Psoas muscle (tissue), 8 donors: ENCODE data around the gene ZNF747. TPM values are rescaled to one million over a fixed set of nuclear protein-coding genes. Genes with fewer than 3 reads are reported as not detected.

ENCODE experiments used
- ATAC-seq, 4 donors: fragments of 200-7000 bp; cut with Tn5 transposase; one replicate each; pipeline ENCODE4 v1.9.1; 2020; ENCODE audit warnings: moderate library complexity in 3 of 4, mild to moderate bottlenecking in 2 of 4
- DNase-seq, 2 donors: peaks; one replicate each; pipeline ENCODE4 v3.0.0-alpha.2; 2020
- H3K27ac ChIP-seq: fragments of 200-600 bp; one replicate; pipeline ENCODE4 v1.8.0; 2022
- H3K27me3 ChIP-seq, 3 donors: fragments of 200-600 bp in 1 of 3; one replicate each; pipeline versions ENCODE4 v1.6.1 to v1.8.0; 2013 to 2022; ENCODE audit warnings: low read length in 2 of 3, mild to moderate bottlenecking in 2 of 3, moderate library complexity in 1 of 3; ENCODE audit not compliant: insufficient read depth in 3 of 3
- H3K36me3 ChIP-seq, 2 donors: fragments of 200-600 bp in 1 of 2; one replicate each; pipeline versions ENCODE4 v1.6.1 to v1.8.0; 2013 to 2022; ENCODE audit warnings: low read depth in 1 of 2, mild to moderate bottlenecking in 1 of 2, moderate library complexity in 1 of 2; ENCODE audit not compliant: insufficient read depth in 1 of 2
- H3K4me1 ChIP-seq: fragments of 200-600 bp; one replicate; pipeline ENCODE4 v1.8.0; 2022
- H3K4me3 ChIP-seq: fragments of 200-600 bp; one replicate; pipeline ENCODE4 v1.8.0; 2022; ENCODE audit warnings: mild to moderate bottlenecking
- H3K9me3 ChIP-seq: fragments of 200-600 bp; one replicate; pipeline ENCODE4 v1.8.0; 2022
- WGBS, 3 donors: extraction: QIAGEN DNeasy Blood & Tissue Kit; methylation state at CpG; one replicate each; pipeline versions ENCODE4 v1.1.6 to v1.1.7; 2013; 5-methylcytosine and 5-hydroxymethylcytosine counted together
- intact Hi-C, 2 donors: fragments of 100-400 bp; cut with DNase I; formaldehyde crosslinking; loops; one replicate each; pipeline versions ENCODE4 v1.11.0 to v1.14.2; 2022
- polyA plus RNA-seq, 3 donors: library from polyadenylated mRNA; stranded (reverse); fragments of 200-250 nt; gene quantifications; one replicate each; pipeline ENCODE4 v1.2.3, GENCODE V29; 2013
- total RNA-seq, 4 donors: library from RNA; stranded (reverse); fragmentation: NEBNext Ultra II Directional in 2 of 4; extraction: Animal tissue kit (Norgen Biotek cat#: 25700) in 2 of 4; gene quantifications; one replicate each; pipeline versions ENCODE4 v1.2.1 to v1.2.4, GENCODE V29; 2021 to 2023
- TF ChIP-seq, protein P1 (sequence below): fragments of 200-600 bp; IDR thresholded peaks from one replicate; pipeline ENCODE4 v1.8.0; 2022; ENCODE audit warnings: antibody characterized with exemption
- donor health status: healthy with polysubstance abuse.
- donor health status: DM: no; HTN: no; CAD: no; lungs with moderate emphysema.
- donor health status: Bipolar disorder and iron deficiency.
- donor health status: healthy.
- donor health status: DM: yes; HTN: yes; CAD: no.
- donor health status: DM: no; HTN: no; CAD: no.
- donor health status: DM: no; HTN: no; CAD: no.
- donor health status: DM: yes; HTN: yes; CAD: no.

The ZNF747 gene
- total and polyA plus RNA-seq, 7 donors: 6.4 to 16.4 (median 7.9) TPM

DNA sequence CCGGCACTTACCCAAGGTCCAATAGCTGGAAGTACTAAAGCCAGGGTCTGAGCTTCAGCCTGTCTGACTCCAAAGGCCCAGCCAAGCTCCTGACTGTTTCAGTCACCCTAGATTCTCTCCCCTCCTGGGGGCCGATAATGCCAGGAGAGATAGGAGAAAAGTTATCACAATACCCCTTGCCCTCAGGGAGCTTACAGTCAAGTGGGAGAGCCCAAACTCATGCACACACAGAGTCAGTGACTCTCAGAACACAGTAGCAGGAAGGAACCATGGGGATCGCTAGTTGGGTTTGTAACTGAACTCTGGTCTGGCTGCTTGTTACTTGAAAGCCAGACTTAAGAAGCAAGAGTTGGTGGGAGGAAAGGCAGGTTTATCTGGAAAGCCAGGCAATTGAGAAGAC lies 23.1 kb downstream of the ZNF747 start:
- no peaks in the 10 kb centered on the region for H3K9me3 ChIP-seq
- 88 to 91% (median 88%) methylated on average over 3 of the region's 3 CpGs for WGBS, 3 donors
- no peaks in the 10 kb centered on the region for H3K36me3 ChIP-seq
- TF ChIP-seq, protein P1, sequence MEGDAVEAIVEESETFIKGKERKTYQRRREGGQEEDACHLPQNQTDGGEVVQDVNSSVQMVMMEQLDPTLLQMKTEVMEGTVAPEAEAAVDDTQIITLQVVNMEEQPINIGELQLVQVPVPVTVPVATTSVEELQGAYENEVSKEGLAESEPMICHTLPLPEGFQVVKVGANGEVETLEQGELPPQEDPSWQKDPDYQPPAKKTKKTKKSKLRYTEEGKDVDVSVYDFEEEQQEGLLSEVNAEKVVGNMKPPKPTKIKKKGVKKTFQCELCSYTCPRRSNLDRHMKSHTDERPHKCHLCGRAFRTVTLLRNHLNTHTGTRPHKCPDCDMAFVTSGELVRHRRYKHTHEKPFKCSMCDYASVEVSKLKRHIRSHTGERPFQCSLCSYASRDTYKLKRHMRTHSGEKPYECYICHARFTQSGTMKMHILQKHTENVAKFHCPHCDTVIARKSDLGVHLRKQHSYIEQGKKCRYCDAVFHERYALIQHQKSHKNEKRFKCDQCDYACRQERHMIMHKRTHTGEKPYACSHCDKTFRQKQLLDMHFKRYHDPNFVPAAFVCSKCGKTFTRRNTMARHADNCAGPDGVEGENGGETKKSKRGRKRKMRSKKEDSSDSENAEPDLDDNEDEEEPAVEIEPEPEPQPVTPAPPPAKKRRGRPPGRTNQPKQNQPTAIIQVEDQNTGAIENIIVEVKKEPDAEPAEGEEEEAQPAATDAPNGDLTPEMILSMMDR: no peak
- DNase-seq (no peak), ATAC-seq (no peak)
- no peak overlapping the region for H3K27ac ChIP-seq
- intact Hi-C loops: no loop called here
- H3K4me3 ChIP-seq: no peak overlapping the region
- peaks cover 0 to 2% (median 0%) of the 10 kb centered on the region in 3 donors for H3K27me3 ChIP-seq
- no peaks in the 10 kb centered on the region for H3K4me1 ChIP-seq

- Histone ChIP-seq H3K27ac (no peak overlapping the region), H3K4me1 (no peaks in the 10 kb centered on the region), H3K9me3 (no peaks in the 10 kb centered on the region), H3K36me3 (no peaks in the 10 kb centered on the region), H3K4me3 (no peak overlapping the region), H3K27me3 (peaks cover 0 to 2% (median 0%) of the 10 kb centered on the region in 3 donors)
- intact Hi-C loops: no loop called here
- DNase-seq (no peak), ATAC-seq (no peak)
- 56 to 69% (median 64%) methylated on average over 4 of the region's 4 CpGs for WGBS, 3 donors
- TF ChIP-seq, protein P1: no peak
Measured at GRCh38 chr16:30510376-30510938, 24.2 kb downstream of the ZNF747 start.

DNA sequence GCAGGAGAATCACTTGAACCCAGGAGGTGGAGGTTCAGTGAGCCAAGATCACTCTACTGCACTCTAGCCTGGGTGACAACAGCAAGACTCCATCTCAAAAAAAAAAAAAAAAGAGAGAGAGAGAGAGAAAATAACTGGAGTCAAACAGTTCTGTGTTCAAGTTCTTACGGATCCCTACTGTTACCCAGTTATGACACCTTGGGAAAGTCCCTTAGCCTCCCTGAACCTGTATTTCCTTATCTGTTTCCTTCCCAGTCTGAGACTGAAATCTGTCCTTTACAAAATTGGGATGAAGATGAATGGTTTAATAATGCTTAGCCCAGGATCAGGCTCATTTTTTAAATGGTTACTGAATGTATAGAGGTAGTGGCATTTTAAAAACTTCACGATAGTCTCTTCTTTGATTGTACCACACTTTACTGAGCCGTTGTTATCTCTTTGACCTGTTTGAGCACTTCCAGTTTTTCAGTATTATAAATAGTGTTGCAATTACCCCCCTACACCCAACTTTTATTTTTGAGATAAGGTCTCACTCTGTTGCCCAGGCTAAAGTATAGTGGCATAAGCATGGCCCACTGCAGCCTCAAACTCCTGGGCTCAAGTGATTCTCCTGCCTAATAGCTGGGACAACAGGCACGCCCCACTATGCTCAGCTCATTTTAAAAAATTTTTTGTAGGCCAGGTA lies 25.4 kb downstream of the ZNF747 start:
- Histone ChIP-seq H3K9me3 (no peaks in the 10 kb centered on the region), H3K27me3 (peaks cover 0 to 2% (median 0%) of the 10 kb centered on the region in 3 donors), H3K27ac (no peak overlapping the region), H3K4me1 (no peaks in the 10 kb centered on the region), H3K36me3 (no peaks in the 10 kb centered on the region), H3K4me3 (no peak overlapping the region)
- intact Hi-C loops: no loop called here
- ATAC-seq (no peak), DNase-seq (no peak)
- TF ChIP-seq, protein P1: no peak
- WGBS, 3 donors: 77 to 81% (median 80%) methylated on average over 4 of the region's 4 CpGs

GRCh38 chr16:30503403-30504296 lies 31.0 kb downstream of the ZNF747 start:
- H3K27me3 ChIP-seq: peaks cover 0 to 2% (median 0%) of the 10 kb centered on the region in 3 donors
- H3K36me3 ChIP-seq: no peaks in the 10 kb centered on the region
- H3K9me3 ChIP-seq: no peaks in the 10 kb centered on the region
- no peaks in the 10 kb centered on the region for H3K4me1 ChIP-seq
- intact Hi-C loops: no loop called here
- no peak overlapping the region for H3K4me3 ChIP-seq
- DNase-seq (no peak), ATAC-seq (no peak)
- no peak overlapping the region for H3K27ac ChIP-seq
- 68 to 71% (median 70%) methylated on average over 6 of the region's 6 CpGs for WGBS, 3 donors
- TF ChIP-seq, protein P1: no peak
